COLO668 (cell line): ENCODE results near the gene MEIS1.
A peak's percentile ranks its signal among the peaks of the same experiment; 100 is the strongest.

Source experiments
- DNase-seq: peaks from one replicate; lab custom pipeline; 2025; ENCODE audit not compliant: unreplicated experiment; lab: John Stamatoyannopoulos, UW

Gene MEIS1

GRCh38 chr2:66562304-66562685 is 127.4 kb downstream of the MEIS1 start:
- DNase-seq = no peak

GRCh38 chr2:66563473-66563872 is 128.5 kb downstream of the MEIS1 start:
- DNase-seq = no peak

GRCh38 chr2:66565291-66565690 is 130.4 kb downstream of the MEIS1 start:
- peak; percentile 18 for DNase-seq

GRCh38 chr2:66566726-66567399 is 131.9 kb downstream of the MEIS1 start:
- no peak for DNase-seq

GRCh38 chr2:66567729-66568128 is 132.8 kb downstream of the MEIS1 start:
- no peak for DNase-seq

GRCh38 chr2:66568650-66569300 is 133.8 kb downstream of the MEIS1 start:
- no peak for DNase-seq

GRCh38 chr2:66569321-66569851 is 134.5 kb downstream of the MEIS1 start:
- DNase-seq = no peak

GRCh38 chr2:66569974-66570373 is 135.0 kb downstream of the MEIS1 start:
- no peak for DNase-seq

GRCh38 chr2:66570471-66570870 is 135.5 kb downstream of the MEIS1 start:
- DNase-seq = no peak

- no peak for DNase-seq
Measured at GRCh38 chr2:66571918-66572317, 137.0 kb downstream of the MEIS1 start.

GRCh38 chr2:66572391-66572790 is 137.5 kb downstream of the MEIS1 start:
- DNase-seq = no peak

GRCh38 chr2:66573416-66573815 is 138.5 kb downstream of the MEIS1 start:
- DNase-seq = peak; percentile 61

- peak; percentile 47 for DNase-seq
Measured at GRCh38 chr2:66573821-66574233, 138.9 kb downstream of the MEIS1 start.

- peak; percentile 75 for DNase-seq
Measured at GRCh38 chr2:66574701-66575624, 140.0 kb downstream of the MEIS1 start.

- DNase-seq = peak; percentile 44
Measured at GRCh38 chr2:66575625-66576310, 140.8 kb downstream of the MEIS1 start.

GRCh38 chr2:66576311-66576560 is 141.3 kb downstream of the MEIS1 start:
- no peak for DNase-seq

GRCh38 chr2:66576561-66577320 is 141.8 kb downstream of the MEIS1 start:
- peak; percentile 35 for DNase-seq

GRCh38 chr2:66577321-66578053 is 142.6 kb downstream of the MEIS1 start:
- DNase-seq = no peak

- DNase-seq = no peak
Measured at GRCh38 chr2:66578054-66578686, 143.2 kb downstream of the MEIS1 start.
